K562 (cell line): Measurements from ENCODE around the gene FGF22. TPM values are rescaled to one million over a fixed set of nuclear protein-coding genes. Genes with fewer than 3 reads are reported as not detected.
A peak's percentile ranks its signal among the peaks of the same experiment; 100 is the strongest.

Experiments
- ATAC-seq: fragments of 200-7000 bp; cut with Tn5 transposase; 3 replicates; pipeline ENCODE4 v1.9.1; 2020; ENCODE audit warnings: moderate library complexity
- BruUV-seq: library from RNA; stranded (reverse); fragments of 400-500 nt; replicated peaks from 2 replicates; lab custom pipeline; 2021; lab: Mats Ljungman, UMichigan
- CTCF ChIA-PET: fragments of 300-600 bp; formaldehyde crosslinking; extraction: SDS; loops from one replicate; lab custom pipeline; 2021; ENCODE audit warnings: low intra/inter-chr PET ratio; lab: Yijun Ruan, JAX
- POLR2A ChIA-PET: fragments of 300-600, 350-650 bp; sonication (Branson Sonifier 250); formaldehyde crosslinking; extraction: SDS; loops from one replicate; lab custom pipeline; 2021; ENCODE audit warnings: antibody characterized with exemption, inconsistent platforms; lab: Yijun Ruan, JAX
- DNase-seq, 4 experiments: peaks; one replicate each; pipeline versions ENCODE4 v3.0.0 to v3.0.0-alpha.2; 2011 to 2018; ENCODE audit warnings: low spot score in 3 of 4, mixed read lengths in 3 of 4; ENCODE audit errors: extremely low read depth in 1 of 4
- FAIRE-seq: peaks from 2 replicates; lab custom pipeline; 2011; peaks lifted over from hg19 to GRCh38; lab: Jason Lieb, UNC
- H2AFZ ChIP-seq: 2 replicates; pipeline ENCODE4 v1.6.0; 2011; ENCODE audit warnings: low read depth, low read length, control low read depth, inconsistent platforms
- H3K27ac ChIP-seq: fragments of 200-600 bp; 3 replicates; pipeline ENCODE4 v1.8.0; 2011; ENCODE audit warnings: low read depth, mild to moderate bottlenecking, control low read depth, inconsistent platforms, low read length, moderate library complexity, mixed read lengths; ENCODE audit errors: extremely low read depth
- H3K27me3 ChIP-seq, 2 experiments: fragments of 300-600 bp in 1 of 2; 2 replicates in 1 of 2; 3 replicates in 1 of 2; pipeline versions ENCODE4 v1.6.0 to v1.8.0; 2011; ENCODE audit warnings: inconsistent platforms in 2 of 2, low read length in 2 of 2, mild to moderate bottlenecking in 1 of 2, mixed read lengths in 1 of 2, moderate library complexity in 1 of 2; ENCODE audit not compliant: control insufficient read depth in 2 of 2, insufficient read depth in 2 of 2
- H3K36me3 ChIP-seq: fragments of 300-600 bp; 3 replicates; pipeline ENCODE4 v1.8.0; 2011; ENCODE audit warnings: mild to moderate bottlenecking, low read length, inconsistent platforms; ENCODE audit not compliant: control insufficient read depth, insufficient read depth
- H3K4me1 ChIP-seq, 2 experiments: fragments of 200-600 bp in 1 of 2; replicated peaks in 1 of 2; 2 replicates in 1 of 2; 3 replicates in 1 of 2; pipeline versions ENCODE4 v1.5.1 to v1.8.0; 2011; ENCODE audit warnings: inconsistent platforms in 2 of 2, low read length in 2 of 2, mild to moderate bottlenecking in 1 of 2, mixed read lengths in 1 of 2, moderate library complexity in 1 of 2; ENCODE audit not compliant: control insufficient read depth in 2 of 2, insufficient read depth in 2 of 2
- H3K4me2 ChIP-seq: 2 replicates; pipeline ENCODE4 v1.6.1; 2011; ENCODE audit warnings: low read length, control low read depth, inconsistent platforms, mixed read lengths; ENCODE audit not compliant: insufficient read depth
- H3K4me3 ChIP-seq: fragments of 200-600 bp; sonication (generic), shearing (Covaris generic); 2 replicates; pipeline ENCODE4 v1.5.1; 2016; ENCODE audit warnings: control low read depth, inconsistent platforms
- H3K79me2 ChIP-seq: fragments of 200-600 bp; 3 replicates; pipeline ENCODE4 v1.8.0; 2011; ENCODE audit warnings: low read length, inconsistent platforms; ENCODE audit not compliant: control insufficient read depth, insufficient read depth
- H3K9ac ChIP-seq, 2 experiments: 2 replicates each; pipeline versions ENCODE4 v1.6.0 to v1.6.1; 2011; ENCODE audit warnings: low read depth in 2 of 2, low read length in 2 of 2, control low read depth in 1 of 2, inconsistent platforms in 1 of 2, mild to moderate bottlenecking in 1 of 2, mixed read lengths in 1 of 2; ENCODE audit not compliant: insufficient read depth in 1 of 2
- H3K9me1 ChIP-seq: one replicate; pipeline ENCODE4 v1.6.0; 2011; ENCODE audit warnings: inconsistent platforms, mild to moderate bottlenecking, low read length, moderate library complexity; ENCODE audit not compliant: control insufficient read depth, insufficient read depth
- H3K9me3 ChIP-seq: replicated peaks from 2 replicates; pipeline ENCODE4 v1.5.1; 2011; ENCODE audit warnings: low read depth, low read length, inconsistent platforms; ENCODE audit not compliant: control insufficient read depth, insufficient read depth
- H4K20me1 ChIP-seq: replicated peaks from 2 replicates; pipeline ENCODE4 v1.6.1; 2011; ENCODE audit warnings: low read length, inconsistent platforms, mixed read lengths; ENCODE audit not compliant: control insufficient read depth, insufficient read depth
- ARID2 ChIP-seq: fragments of 450-650 bp; IDR thresholded peaks from 2 replicates; pipeline ENCODE4 v1.6.1; 2017; ENCODE audit warnings: antibody characterized with exemption, mild to moderate bottlenecking
- DLX4 ChIP-seq: fragments of 250-450 bp; sonication (Bioruptor Pico); IDR thresholded peaks from 2 replicates; pipeline ENCODE4 v1.6.1; 2021; ENCODE audit warnings: mild to moderate bottlenecking
- GATAD2B ChIP-seq: fragments of 450-650 bp; IDR thresholded peaks from 2 replicates; pipeline ENCODE4 v1.6.1; 2017; ENCODE audit warnings: mild to moderate bottlenecking, borderline replicate concordance
- HDGF ChIP-seq: fragments of 450-650 bp; IDR thresholded peaks from 2 replicates; pipeline ENCODE4 v1.6.1; 2016
- ILK ChIP-seq: fragments of 450-650 bp; IDR thresholded peaks from 2 replicates; pipeline ENCODE4 v1.6.1; 2016; ENCODE audit warnings: missing genetic modification characterization, low read depth, mild to moderate bottlenecking, missing compliant biosample characterization, moderate library complexity, borderline replicate concordance
- MCM5 ChIP-seq: fragments of 450-650 bp; IDR thresholded peaks from 2 replicates; pipeline ENCODE4 v1.6.1; 2016; ENCODE audit warnings: low read depth
- NFRKB ChIP-seq: fragments of 450-650 bp; IDR thresholded peaks from 2 replicates; pipeline ENCODE4 v1.6.1; 2016; ENCODE audit warnings: low read depth
- PKNOX1 ChIP-seq: fragments of 450-650 bp; IDR thresholded peaks from 2 replicates; pipeline ENCODE4 v1.6.1; 2016
- SAFB2 ChIP-seq: fragments of 200-400 bp; formaldehyde crosslinking; IDR thresholded peaks from 2 replicates; pipeline ENCODE4 v1.6.1; 2018; ENCODE audit warnings: borderline replicate concordance, low read length, low read depth, moderate library complexity; ENCODE audit not compliant: severe bottlenecking
- STAT5B ChIP-seq: fragments of 250-450 bp; sonication (Bioruptor Pico); IDR thresholded peaks from 2 replicates; pipeline ENCODE4 v1.8.0; 2021; ENCODE audit warnings: mild to moderate bottlenecking, inconsistent platforms
- STAT6 ChIP-seq: sonication (generic); formaldehyde crosslinking; IDR thresholded peaks from 2 replicates; pipeline ENCODE4 v1.8.1; 2023; ENCODE audit warnings: mild to moderate bottlenecking, missing genetic modification reagents
- ZBTB2 ChIP-seq: fragments of 450-650 bp; IDR thresholded peaks from 2 replicates; pipeline ENCODE4 v1.6.1; 2016; ENCODE audit warnings: antibody characterized with exemption
- ZC3H11A ChIP-seq: IDR thresholded peaks from 2 replicates; pipeline ENCODE4 v1.6.1; 2012; ENCODE audit warnings: low read depth, low read length, improper control_type of control experiment
- ZNF282 ChIP-seq: sonication (generic); formaldehyde crosslinking; IDR thresholded peaks from 2 replicates; pipeline ENCODE4 v1.8.1; 2023; ENCODE audit warnings: missing genetic modification reagents
- ZNF449 ChIP-seq: fragments of 250-450 bp; sonication (Bioruptor Pico); IDR thresholded peaks from 2 replicates; pipeline ENCODE4 v1.8.0; 2022; ENCODE audit warnings: moderate library complexity, mild to moderate bottlenecking, inconsistent platforms
- ZNF77 ChIP-seq: fragments of 250-450 bp; sonication (Bioruptor Pico); IDR thresholded peaks from 2 replicates; pipeline ENCODE4 v1.5.0; 2020
- WGBS: fragments of 100-300 bp; shearing (Covaris generic); methylation state at CpG from one replicate; pipeline ENCODE4 v1.1.6; 2016; ENCODE audit warnings: low coverage, mixed read lengths; ENCODE audit not compliant: insufficient coverage; ENCODE audit errors: missing lambda C conversion rate; 5-methylcytosine and 5-hydroxymethylcytosine counted together
- in situ Hi-C: fragments of 300-500 bp; cut with MboI; formaldehyde crosslinking; loops from 4 replicates; pipeline ENCODE4 v1.15.0; 2018; ENCODE audit warnings: inconsistent platforms, mixed read lengths
- intact Hi-C: fragments of 100-400 bp; cut with micrococcal nuclease; formaldehyde crosslinking; loops from 2 replicates; pipeline ENCODE4 v1.14.2; 2022
- polyA plus RNA-seq, 8 experiments: library from polyadenylated mRNA; depleted of rRNA in 4 of 8; stranded (reverse) in 5 of 8; unstranded in 3 of 8; fragments of >200 nt; fragmentation: Nextera tagmentation in 2 of 8; fragmentation: Illumina TruSeq in 1 of 8; extraction: Ambion mirVana in 2 of 8; extraction: Trizol in 1 of 8; gene quantifications; 2 replicates each; pipeline versions ENCODE4 v1.2.1 to v1.2.3, GENCODE V29; 2011 to 2014; ENCODE audit warnings: inconsistent platforms in 1 of 8, missing spikeins in 1 of 8
- total RNA-seq, 7 experiments: library from RNA; depleted of rRNA in 6 of 7; stranded (reverse); fragments of >200 nt in 6 of 7; fragmentation: Illumina TruSeq in 2 of 7; extraction: Trizol in 2 of 7; gene quantifications; 2 replicates each; pipeline versions ENCODE4 v1.2.1 to v1.2.3, GENCODE V29; 2011 to 2021; ENCODE audit warnings: low replicate concordance in 1 of 7

FGF22 gene
- total and polyA plus RNA-seq, 9 of the 15 experiments (the other 6 are each of a cell fraction or from before 2014, with no cell fraction given), result 0.14 to 2.2 (median 0.86) TPM; not detected in 4

GRCh38 chr19:610801-611480, 28.7 kb upstream of the FGF22 start:
- intact Hi-C loops (no loop called here), in situ Hi-C loops (no loop called here)
- 23% methylated on average over 28 of the region's 36 CpGs for WGBS
- peak overlapping the region; percentile 91 for H2AFZ ChIP-seq
- H4K20me1 ChIP-seq, result no peaks in the 10 kb centered on the region
- H3K4me2 ChIP-seq, result peak overlapping the region; percentile 74
- H3K4me3 ChIP-seq, result peak overlapping the region; percentile 21
- no peaks in the 10 kb centered on the region for H3K27me3 ChIP-seq
- H3K4me1 ChIP-seq, result peaks cover 17 to 63% of the 10 kb centered on the region in 2 experiments
- H3K79me2 ChIP-seq, result no peaks in the 10 kb centered on the region
- peak overlapping the region; percentile 76 for H3K27ac ChIP-seq
- DNase-seq (peak; percentile 80 to 91 (median 84)), ATAC-seq (peak; percentile 97), FAIRE-seq (peak; percentile 90)
- H3K9me1 ChIP-seq, result no peaks in the 10 kb centered on the region
- H3K9me3 ChIP-seq, result no peaks in the 10 kb centered on the region; the same call in 1 of the 2 replicates
- CTCF ChIA-PET, result no interaction called here
- no TSS peak for BruUV-seq
- H3K36me3 ChIP-seq, result peaks cover 28% of the 10 kb centered on the region; the same call in 2 of the 3 replicates
- POLR2A ChIA-PET, result no interaction called here
- peak overlapping the region; percentile 63 to 91 for H3K9ac ChIP-seq
- TF ChIP-seq STAT5B (CRISPR knock-in tag), result no peak
- no peak for TF ChIP-seq ZNF449
- TF ChIP-seq ARID2, result no peak
- 0 out of 2 replicates have a peak, but pooled peaks have one; percentile 49 for TF ChIP-seq ZBTB2
- TF ChIP-seq DLX4 (CRISPR knock-in tag), result no peak
- no peak for TF ChIP-seq ILK
- no peak for TF ChIP-seq STAT6 (CRISPR knock-in tag)
- TF ChIP-seq GATAD2B, result peak; percentile 79; the same call in 1 of the 2 replicates
- no peak for TF ChIP-seq ZNF282
- no peak for TF ChIP-seq ZNF77 (CRISPR knock-in tag)
- TF ChIP-seq NFRKB, result 0 out of 2 replicates have a peak, but pooled peaks have one; percentile 53
- peak; percentile 31 for TF ChIP-seq PKNOX1
- no peak for TF ChIP-seq ZC3H11A
- no peak for TF ChIP-seq MCM5
- TF ChIP-seq SAFB2, result no peak
- TF ChIP-seq HDGF, result no peak
